ENCODE data around the gene HEATR3. TPM values are rescaled to one million over a fixed set of nuclear protein-coding genes. Genes with fewer than 3 reads are reported as not detected.
A peak's percentile ranks its signal among the peaks of the same experiment; 100 is the strongest.

Gene HEATR3
- total and polyA plus RNA-seq, 2 of the 13 experiments (the other 11 are each of a cell fraction or from before 2014, with no cell fraction given), result 22.4 to 52.4 TPM

GRCh38 chr16:50024684-50025536 is 40.9 kb upstream of the HEATR3 start, which contains the start of gene CNEP1R1 (continued):
- no peak for TF ChIP-seq ZBTB39 (CRISPR knock-in tag; IDR thresholded peaks at IDR 0.05)
- TF ChIP-seq IKZF4 (CRISPR knock-in tag; IDR thresholded peaks at IDR 0.05; ENCODE audit: borderline replicate concordance, low read depth, not compliant biosample characterization), result no peak
- TF ChIP-seq ZNF709 (CRISPR knock-in tag; IDR thresholded peaks at IDR 0.05), result peak; percentile 32; the same call in 1 of the 2 replicates
- no peak for TF ChIP-seq NR3C1 (CRISPR knock-in tag; IDR thresholded peaks at IDR 0.05)
- no peak for TF ChIP-seq HMGA1 (CRISPR knock-in tag; conservative IDR thresholded peaks at IDR 0.05)
- TF ChIP-seq LRRFIP1 (CRISPR knock-in tag; conservative IDR thresholded peaks at IDR 0.05), result no peak
- peak; percentile 54; the same call in 1 of the 2 replicates for TF ChIP-seq ZNF318 (CRISPR knock-in tag; IDR thresholded peaks at IDR 0.05)
- TF ChIP-seq TSC22D2 (CRISPR knock-in tag; IDR thresholded peaks at IDR 0.05; ENCODE audit: borderline replicate concordance), result peak; percentile 31; the same call in 1 of the 2 replicates
- peak; percentile 96 for TF ChIP-seq IKZF5 (CRISPR knock-in tag; IDR thresholded peaks at IDR 0.05)
- TF ChIP-seq PRDM4 (CRISPR knock-in tag; IDR thresholded peaks at IDR 0.05; ENCODE audit: borderline replicate concordance), result no peak; the same call in 1 of the 2 replicates

All from HepG2 (cell line).